H9 (cell line): ENCODE data around the gene BAG1. TPM values are rescaled to one million over a fixed set of nuclear protein-coding genes. Genes with fewer than 3 reads are reported as not detected.

Source experiments
- DNase-seq: peaks from one replicate; pipeline ENCODE4 v3.0.0-alpha.2; 2017
- H2AFZ ChIP-seq: one replicate; pipeline ENCODE4 v1.6.1; 2013; ENCODE audit warnings: mild to moderate bottlenecking, low read length, control low read depth, moderate library complexity
- H2AK5ac ChIP-seq: 2 replicates; pipeline ENCODE4 v1.6.1; 2013; ENCODE audit warnings: low read length, control low read depth, mixed read lengths; ENCODE audit not compliant: insufficient read length
- H2BK120ac ChIP-seq: one replicate; pipeline ENCODE4 v1.6.1; 2013; ENCODE audit warnings: low read depth, mild to moderate bottlenecking, low read length, control low read depth, inconsistent platforms; ENCODE audit not compliant: poor library complexity, severe bottlenecking
- H2BK12ac ChIP-seq: 2 replicates; pipeline ENCODE4 v1.6.1; 2013; ENCODE audit warnings: low read length, control low read depth, mixed read lengths, low read depth; ENCODE audit not compliant: insufficient read length
- H2BK15ac ChIP-seq: 2 replicates; pipeline ENCODE4 v1.6.1; 2013; ENCODE audit warnings: low read depth, low read length, control low read depth
- H2BK20ac ChIP-seq: one replicate; pipeline ENCODE4 v1.6.1; 2013; ENCODE audit warnings: low read depth, mild to moderate bottlenecking, low read length, control low read depth, inconsistent platforms; ENCODE audit not compliant: poor library complexity, severe bottlenecking
- H2BK5ac ChIP-seq: 2 replicates; pipeline ENCODE4 v1.6.1; 2013; ENCODE audit warnings: low read length, control low read depth, mixed read lengths; ENCODE audit not compliant: insufficient read length
- H3K14ac ChIP-seq: 2 replicates; pipeline ENCODE4 v1.6.1; 2013; ENCODE audit warnings: low read length, control low read depth; ENCODE audit not compliant: insufficient read depth
- H3K18ac ChIP-seq: 2 replicates; pipeline ENCODE4 v1.6.1; 2013; ENCODE audit warnings: low read depth, mild to moderate bottlenecking, mixed read lengths, low read length, control low read depth; ENCODE audit not compliant: insufficient read length
- H3K23ac ChIP-seq: 2 replicates; pipeline ENCODE4 v1.6.1; 2013; ENCODE audit warnings: low read length, control low read depth, mixed read lengths, low read depth; ENCODE audit not compliant: insufficient read length
- H3K23me2 ChIP-seq: 2 replicates; pipeline ENCODE4 v1.6.1; 2013; ENCODE audit warnings: low read depth, mild to moderate bottlenecking, mixed read lengths, low read length, control low read depth; ENCODE audit not compliant: insufficient read length, poor library complexity, severe bottlenecking
- H3K27ac ChIP-seq: 2 replicates; pipeline ENCODE4 v1.5.1; 2013; ENCODE audit warnings: low read length, control low read depth, mixed read lengths, low read depth; ENCODE audit not compliant: insufficient read length
- H3K27me3 ChIP-seq: 2 replicates; pipeline ENCODE4 v1.6.1; 2013; ENCODE audit warnings: low read length, control low read depth, inconsistent platforms; ENCODE audit not compliant: insufficient read depth
- H3K4ac ChIP-seq: 2 replicates; pipeline ENCODE4 v1.6.1; 2013; ENCODE audit warnings: low read depth, mild to moderate bottlenecking, control low read depth, inconsistent platforms, low read length, moderate library complexity
- H3K4me1 ChIP-seq: 2 replicates; pipeline ENCODE4 v1.6.1; 2013; ENCODE audit warnings: low read length, control low read depth, inconsistent platforms; ENCODE audit not compliant: insufficient read depth
- H3K4me2 ChIP-seq: 2 replicates; pipeline ENCODE4 v1.6.1; 2013; ENCODE audit warnings: low read length, control low read depth, mixed read lengths; ENCODE audit not compliant: insufficient read length, insufficient read depth
- H3K56ac ChIP-seq: 2 replicates; pipeline ENCODE4 v1.6.1; 2013; ENCODE audit warnings: low read depth, mild to moderate bottlenecking, mixed read lengths, low read length, control low read depth; ENCODE audit not compliant: insufficient read length
- H3K79me1 ChIP-seq: 2 replicates; pipeline ENCODE4 v1.6.1; 2013; ENCODE audit warnings: low read depth, mild to moderate bottlenecking, moderate library complexity, low read length, control low read depth, inconsistent platforms; ENCODE audit not compliant: insufficient read depth, poor library complexity, severe bottlenecking
- H3K79me2 ChIP-seq: 2 replicates; pipeline ENCODE4 v1.6.1; 2013; ENCODE audit warnings: low read length, control low read depth, inconsistent platforms; ENCODE audit not compliant: insufficient read depth
- H3K9ac ChIP-seq: 2 replicates; pipeline ENCODE4 v1.6.1; 2013; ENCODE audit warnings: low read length, control low read depth, mixed read lengths; ENCODE audit not compliant: insufficient read length; ENCODE audit errors: extremely low read depth
- H3K9me3 ChIP-seq: one replicate; pipeline ENCODE4 v1.6.1; 2013; ENCODE audit warnings: low read depth, low read length, inconsistent platforms; ENCODE audit not compliant: control insufficient read depth
- H3T11ph ChIP-seq: one replicate; pipeline ENCODE4 v1.6.1; 2013; ENCODE audit warnings: mild to moderate bottlenecking, low read length, control low read depth, inconsistent platforms
- H4K20me1 ChIP-seq: one replicate; pipeline ENCODE4 v1.6.1; 2013; ENCODE audit not compliant: control insufficient read depth, insufficient read length, insufficient read depth
- H4K5ac ChIP-seq: 2 replicates; pipeline ENCODE4 v1.6.1; 2013; ENCODE audit warnings: low read depth, mild to moderate bottlenecking, mixed read lengths, low read length, control low read depth; ENCODE audit not compliant: insufficient read length
- H4K8ac ChIP-seq: replicated peaks from 2 replicates; pipeline ENCODE4 v1.6.1; 2013; ENCODE audit warnings: low read length, control low read depth, mixed read lengths, low read depth; ENCODE audit not compliant: insufficient read length
- H4K91ac ChIP-seq: 2 replicates; pipeline ENCODE4 v1.6.1; 2013; ENCODE audit warnings: low read depth, mild to moderate bottlenecking, moderate library complexity, mixed read lengths, low read length, control low read depth; ENCODE audit not compliant: insufficient read length
- H3K27ac Mint-ChIP-seq, 3 experiments: 2 replicates in 2 of 3; 3 replicates in 1 of 3; pipeline ENCODE4 v1.8.0; 2020 to 2021; ENCODE audit warnings: mixed read lengths in 3 of 3, mild to moderate bottlenecking in 1 of 3, moderate library complexity in 1 of 3
- H3K27me3 Mint-ChIP-seq: 2 replicates; pipeline ENCODE4 v1.8.0; 2021; ENCODE audit warnings: low read depth, mild to moderate bottlenecking, moderate library complexity, mixed read lengths
- H3K36me3 Mint-ChIP-seq, 3 experiments: 2 replicates in 2 of 3; 3 replicates in 1 of 3; pipeline ENCODE4 v1.8.0; 2020 to 2021; ENCODE audit warnings: low read depth in 3 of 3, mixed read lengths in 3 of 3; ENCODE audit not compliant: insufficient read depth in 1 of 3
- H3K4me1 Mint-ChIP-seq, 2 experiments: 2 replicates each; pipeline ENCODE4 v1.8.0; 2020; ENCODE audit warnings: mixed read lengths in 2 of 2
- H3K4me3 Mint-ChIP-seq, 2 experiments: 2 replicates in 1 of 2; 3 replicates in 1 of 2; pipeline ENCODE4 v1.8.0; 2020 to 2021; ENCODE audit warnings: mild to moderate bottlenecking in 2 of 2, mixed read lengths in 2 of 2, moderate library complexity in 1 of 2
- H3K9me3 Mint-ChIP-seq, 2 experiments: 2 replicates in 1 of 2; 3 replicates in 1 of 2; pipeline ENCODE4 v1.8.0; 2020; ENCODE audit warnings: mild to moderate bottlenecking in 2 of 2, mixed read lengths in 2 of 2, moderate library complexity in 1 of 2
- CTCF ChIP-seq: fragments of 200-600 bp; sonication (generic); conservative IDR thresholded peaks from 3 replicates; pipeline ENCODE4 v1.8.0; 2021; ENCODE audit warnings: antibody characterized with exemption, mild to moderate bottlenecking
- whole genome bisulfite sequencing: extraction: QIAGEN DNeasy Blood & Tissue Kit; methylation state at CpG from one replicate; pipeline ENCODE4 v1.1.7; 2013; ENCODE audit warnings: missing lambda C conversion rate, low lambda C conversion rate, mixed read lengths; ENCODE audit not compliant: insufficient read length; ENCODE audit errors: extremely low coverage; 5-methylcytosine and 5-hydroxymethylcytosine counted together
- total RNA-seq: library from RNA; stranded (reverse); gene quantifications from 2 replicates; pipeline ENCODE4 v1.2.1, GENCODE V29; 2021

Gene BAG1
- total RNA-seq, 1 experiment from 2014 or later: 66.4 TPM

GRCh38 chr9:33255471-33255870, 9.0 kb downstream of the BAG1 start:
- Histone ChIP-seq H3K27me3 (no peaks in the 10 kb centered on the region), H2BK12ac (no peak overlapping the region), H3K23me2 (no peaks in the 10 kb centered on the region), H3T11ph (no peak overlapping the region), H3K27ac (no peak overlapping the region), H4K91ac (no peak overlapping the region), H3K4ac (no peak overlapping the region), H3K4me2 (no peak overlapping the region), H4K8ac (no peak overlapping the region), H3K18ac (no peak overlapping the region), H3K14ac (no peak overlapping the region), H3K9me3 (no peaks in the 10 kb centered on the region), H3K79me1 (no peaks in the 10 kb centered on the region), H2BK120ac (no peak overlapping the region), H3K9ac (no peak overlapping the region), H2BK5ac (no peak overlapping the region), H2AFZ (no peak overlapping the region), H2BK15ac (no peak overlapping the region), H4K20me1 (no peaks in the 10 kb centered on the region), H2AK5ac (no peak overlapping the region), H2BK20ac (no peak overlapping the region), H3K4me1 (no peaks in the 10 kb centered on the region), H3K23ac (no peak overlapping the region), H4K5ac (no peak overlapping the region), H3K56ac (no peak overlapping the region), H3K79me2 (no peaks in the 10 kb centered on the region)
- DNase-seq: no peak
- H3K36me3 Mint-ChIP-seq: peaks cover 49 to 79% (median 62%) of the 10 kb centered on the region in 3 experiments
- H3K4me3 Mint-ChIP-seq: no peak overlapping the region
- no peak for TF ChIP-seq CTCF
- 100% methylated on average over 1 of the region's 4 CpGs for WGBS
- no peaks in the 10 kb centered on the region for H3K27me3 Mint-ChIP-seq
- no peak overlapping the region for H3K27ac Mint-ChIP-seq
- no peaks in the 10 kb centered on the region for H3K4me1 Mint-ChIP-seq
- no peaks in the 10 kb centered on the region; a peak in 1 of 5 replicates for H3K9me3 Mint-ChIP-seq
